GM12891 (cell line): ENCODE data around the gene MDGA2.

Source experiments
- POLR2A ChIP-seq: IDR thresholded peaks from 2 replicates; pipeline ENCODE4 v1.6.1; 2011; ENCODE audit warnings: low read depth, low read length, control low read depth
- POLR2AphosphoS5 ChIP-seq: IDR thresholded peaks from 2 replicates; pipeline ENCODE4 v1.6.1; 2011; ENCODE audit warnings: low read depth, low read length, control low read depth
- SPI1 ChIP-seq: IDR thresholded peaks from 2 replicates; pipeline ENCODE4 v1.6.1; 2011; ENCODE audit warnings: low read depth, low read length, control low read depth
- TAF1 ChIP-seq: IDR thresholded peaks from 2 replicates; pipeline ENCODE4 v1.6.1; 2011; ENCODE audit warnings: low read depth, low read length, control low read depth

GRCh38 chr14:47509957-47510356 is 165.4 kb downstream of the MDGA2 start:
- no peak for TF ChIP-seq POLR2A
- no peak for TF ChIP-seq POLR2AphosphoS5
- no peak for TF ChIP-seq TAF1
- TF ChIP-seq SPI1: no peak
